Effector memory CD4-positive, alpha-beta T cell (primary cell): ENCODE results near the gene NME7.
A peak's percentile ranks its signal among the peaks of the same experiment; 100 is the strongest.

Experiments used
- DNase-seq, 3 donors: peaks; one replicate each; pipeline ENCODE4 v3.0.0-alpha.2; 2020
- H3K27ac ChIP-seq: 2 replicates; pipeline ENCODE4 v1.7.0; 2013; ENCODE audit warnings: mild to moderate bottlenecking, low read length, moderate library complexity; ENCODE audit not compliant: insufficient read depth, poor library complexity, severe bottlenecking
- H3K27me3 ChIP-seq: replicated peaks from 2 replicates; pipeline ENCODE4 v1.7.0; 2013; ENCODE audit warnings: mild to moderate bottlenecking, low read length; ENCODE audit not compliant: insufficient read depth, control insufficient read depth, poor library complexity, severe bottlenecking
- H3K36me3 ChIP-seq: 2 replicates; pipeline ENCODE4 v1.7.0; 2013; ENCODE audit warnings: mild to moderate bottlenecking, low read length, moderate library complexity; ENCODE audit not compliant: control insufficient read depth, insufficient read depth
- H3K4me1 ChIP-seq: 2 replicates; pipeline ENCODE4 v1.7.0; 2013; ENCODE audit warnings: low read length, mild to moderate bottlenecking; ENCODE audit not compliant: control insufficient read depth, insufficient read depth, poor library complexity, severe bottlenecking
- H3K4me3 ChIP-seq: 2 replicates; pipeline ENCODE4 v1.7.0; 2013; ENCODE audit warnings: low read length, low read depth, mild to moderate bottlenecking; ENCODE audit not compliant: insufficient read depth, poor library complexity, severe bottlenecking
- H3K9me3 ChIP-seq: 2 replicates; pipeline ENCODE4 v1.7.0; 2013; ENCODE audit warnings: mild to moderate bottlenecking, low read length, moderate library complexity; ENCODE audit not compliant: control insufficient read depth

NME7 gene

DNA sequence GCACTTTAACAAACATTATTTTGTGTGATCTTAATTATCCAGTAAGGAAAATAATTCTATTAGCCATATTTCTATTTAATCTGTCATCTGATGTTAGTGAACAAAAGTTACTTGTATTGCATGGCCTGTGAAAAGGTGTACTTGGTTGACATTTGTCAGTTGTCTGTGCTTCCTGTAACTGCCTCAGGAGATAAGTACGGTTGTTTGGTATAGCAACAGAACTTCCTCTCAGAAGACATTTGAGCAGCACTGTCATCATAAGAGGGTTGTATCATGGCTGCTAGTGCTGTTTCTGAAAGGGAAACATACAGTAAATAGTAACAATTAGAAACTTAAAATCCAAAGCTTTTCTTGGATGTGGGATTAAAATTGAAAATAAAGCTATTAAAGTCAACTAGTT, 3.8 kb upstream of the NME7 start:
- Histone ChIP-seq H3K27ac (no peak overlapping the region), H3K9me3 (no peaks in the 10 kb centered on the region), H3K4me3 (no peak overlapping the region), H3K4me1 (peaks cover 9% of the 10 kb centered on the region), H3K36me3 (peaks cover 15% of the 10 kb centered on the region), H3K27me3 (no peaks in the 10 kb centered on the region)
- DNase-seq: no peak

DNA sequence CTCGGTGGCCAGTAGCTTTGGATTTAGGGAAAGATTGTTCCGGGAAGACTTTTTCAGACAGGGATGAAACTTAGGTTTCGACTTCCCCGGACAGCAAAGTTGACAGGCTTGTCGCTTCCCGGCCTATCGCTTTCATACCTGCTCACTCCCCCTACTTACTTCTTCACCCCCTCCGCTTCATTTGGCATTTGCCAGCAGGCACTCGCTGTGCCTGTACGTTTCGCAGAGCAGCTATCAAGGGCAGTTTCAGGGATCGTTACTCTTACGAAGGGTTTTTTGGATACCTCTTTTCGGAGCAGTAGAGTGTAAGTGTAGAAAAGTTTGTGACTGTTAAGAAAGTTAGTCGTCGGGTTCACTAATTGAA, 791 bp upstream of the NME7 start:
- Histone ChIP-seq H3K9me3 (no peaks in the 10 kb centered on the region), H3K27me3 (no peaks in the 10 kb centered on the region), H3K4me3 (peak overlapping the region; percentile 80), H3K4me1 (peaks cover 9% of the 10 kb centered on the region), H3K36me3 (peaks cover 10% of the 10 kb centered on the region), H3K27ac (peak overlapping the region; percentile 94)
- peak; percentile 8 to 26 (median 15) for DNase-seq

DNA sequence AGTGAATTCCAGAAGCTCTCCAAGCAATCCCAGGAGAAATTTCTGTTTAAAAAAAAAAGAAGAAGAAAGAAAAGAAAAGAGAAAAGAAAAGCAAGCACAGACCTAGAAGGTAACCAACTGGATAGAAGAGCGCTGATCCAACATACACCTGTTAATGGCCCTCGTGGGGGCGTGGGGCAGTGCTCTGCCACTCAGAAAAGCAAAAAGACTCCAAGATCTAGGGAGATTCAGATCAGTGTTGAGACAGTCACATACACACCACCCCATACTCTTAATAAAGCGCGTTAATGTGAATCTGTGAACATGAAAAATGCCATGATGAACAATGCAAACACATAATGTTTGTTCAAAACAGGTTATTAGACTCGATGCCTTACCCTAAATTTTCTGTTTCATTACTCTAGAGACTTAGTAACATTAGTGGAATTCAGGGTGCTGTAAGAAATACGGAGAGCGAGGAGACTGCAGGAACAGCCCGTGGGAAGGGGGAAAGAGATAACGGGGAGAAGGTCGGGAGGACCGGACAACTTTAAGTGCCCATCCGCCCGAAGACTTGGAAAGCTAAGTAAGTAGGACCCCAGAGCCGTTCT, 406 bp downstream of the NME7 start:
- Histone ChIP-seq H3K4me3 (peak overlapping the region; percentile 80), H3K27ac (peak overlapping the region; percentile 94), H3K27me3 (no peaks in the 10 kb centered on the region), H3K4me1 (peaks cover 9% of the 10 kb centered on the region), H3K9me3 (no peaks in the 10 kb centered on the region), H3K36me3 (peaks cover 5% of the 10 kb centered on the region)
- no peak for DNase-seq

DNA sequence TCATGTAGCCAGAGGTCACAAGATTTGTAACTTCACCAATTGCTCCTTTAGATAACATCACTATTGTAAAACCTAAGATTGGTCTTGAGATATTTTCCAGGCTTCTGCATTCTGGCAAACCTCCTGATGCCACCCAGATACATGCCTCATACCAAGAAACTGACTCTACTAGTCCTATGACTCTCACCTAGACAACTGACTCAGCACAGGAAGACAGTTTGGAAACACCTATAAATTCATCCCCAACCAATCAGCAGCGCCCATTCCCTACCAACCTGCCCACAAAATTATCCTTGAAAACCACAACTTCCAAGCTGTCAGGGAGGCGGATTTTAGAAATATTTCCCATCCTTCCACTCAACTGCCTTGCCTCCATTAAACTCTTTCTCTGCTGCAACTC, 2.6 kb downstream of the NME7 start:
- H3K4me3 ChIP-seq: no peak overlapping the region
- no peak overlapping the region for H3K27ac ChIP-seq
- no peak for DNase-seq
- no peaks in the 10 kb centered on the region for H3K27me3 ChIP-seq
- peaks cover 9% of the 10 kb centered on the region for H3K4me1 ChIP-seq
- peaks cover 2% of the 10 kb centered on the region for H3K36me3 ChIP-seq
- no peaks in the 10 kb centered on the region for H3K9me3 ChIP-seq

DNA sequence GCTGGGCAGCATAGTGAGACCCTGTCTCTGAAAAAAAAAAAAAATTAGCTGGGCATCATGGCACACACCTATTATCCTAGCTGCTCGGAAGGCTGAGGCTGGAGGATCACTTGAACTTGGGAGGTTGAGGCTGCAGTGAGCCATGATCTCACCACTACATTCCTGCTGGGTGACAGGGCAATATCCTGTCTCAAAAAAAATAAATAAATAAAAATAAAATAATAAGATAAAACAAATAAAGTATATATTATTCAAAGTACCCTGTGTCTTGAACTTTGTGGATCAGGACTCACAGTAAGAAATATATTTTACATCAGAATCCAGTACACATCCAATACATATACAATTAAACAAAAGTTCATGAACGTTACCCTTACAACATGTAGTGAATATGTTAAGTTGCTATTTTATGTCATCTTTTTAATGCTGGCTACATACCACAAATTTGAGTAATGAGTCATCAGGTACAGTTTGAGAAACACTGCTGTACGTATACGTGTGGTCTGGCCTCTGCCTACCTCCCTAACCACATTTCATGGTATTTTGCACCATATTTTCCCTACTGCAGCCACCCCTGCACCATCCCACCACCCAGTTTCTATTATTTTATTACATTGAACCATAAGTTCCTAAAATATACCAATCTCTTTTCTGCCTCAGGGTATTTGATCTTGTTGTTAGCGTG, 4.4 kb downstream of the NME7 start:
- Histone ChIP-seq H3K36me3 (no peaks in the 10 kb centered on the region), H3K4me3 (no peak overlapping the region), H3K27me3 (no peaks in the 10 kb centered on the region), H3K27ac (no peak overlapping the region), H3K4me1 (peaks cover 9% of the 10 kb centered on the region), H3K9me3 (no peaks in the 10 kb centered on the region)
- no peak for DNase-seq

DNA sequence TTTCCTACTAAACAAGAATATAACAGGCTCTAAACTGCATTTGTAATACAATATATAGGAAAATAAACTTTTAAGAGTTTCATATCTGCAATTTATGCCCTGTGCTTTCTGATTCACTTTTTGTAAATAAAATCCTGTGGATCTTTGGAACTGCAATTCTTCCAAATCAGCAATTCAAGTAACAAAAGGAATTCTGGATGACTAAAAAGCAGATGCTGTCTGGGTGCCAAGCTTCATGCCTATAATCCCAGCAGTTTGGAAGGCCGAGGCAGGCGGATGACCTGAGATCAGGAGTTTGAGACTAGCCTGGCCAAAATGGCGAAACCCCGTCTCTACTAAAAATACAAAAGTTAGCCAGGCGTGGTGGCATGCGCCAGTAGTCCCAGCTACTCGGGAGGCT, 6.3 kb downstream of the NME7 start:
- DNase-seq: no peak
- H3K27ac ChIP-seq: no peak overlapping the region
- H3K4me1 ChIP-seq: no peaks in the 10 kb centered on the region
- H3K27me3 ChIP-seq: no peaks in the 10 kb centered on the region
- H3K4me3 ChIP-seq: no peak overlapping the region
- no peaks in the 10 kb centered on the region for H3K36me3 ChIP-seq
- no peaks in the 10 kb centered on the region for H3K9me3 ChIP-seq

DNA sequence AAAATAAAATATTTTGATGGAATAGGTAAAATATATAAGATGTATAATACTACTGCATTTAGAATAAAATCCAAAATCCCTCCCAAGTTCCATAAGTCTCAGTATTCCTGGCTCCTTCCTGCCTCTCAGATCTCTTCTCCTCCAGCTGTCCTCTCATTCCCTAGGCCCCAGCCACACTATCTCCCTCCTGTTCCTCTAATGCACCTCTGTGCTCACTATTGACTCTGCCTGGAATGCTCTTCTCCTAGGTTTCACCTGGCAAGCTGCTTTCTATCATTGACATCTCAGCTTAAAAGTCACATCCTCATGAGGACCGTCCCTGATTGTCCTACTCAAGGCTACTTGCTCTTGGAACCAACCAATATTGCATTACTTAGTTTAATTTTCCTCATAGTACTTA, 7.2 kb downstream of the NME7 start:
- H3K27ac ChIP-seq: no peak overlapping the region
- no peaks in the 10 kb centered on the region for H3K27me3 ChIP-seq
- H3K9me3 ChIP-seq: no peaks in the 10 kb centered on the region
- H3K4me1 ChIP-seq: no peaks in the 10 kb centered on the region
- no peaks in the 10 kb centered on the region for H3K36me3 ChIP-seq
- DNase-seq: no peak
- H3K4me3 ChIP-seq: no peak overlapping the region

DNA sequence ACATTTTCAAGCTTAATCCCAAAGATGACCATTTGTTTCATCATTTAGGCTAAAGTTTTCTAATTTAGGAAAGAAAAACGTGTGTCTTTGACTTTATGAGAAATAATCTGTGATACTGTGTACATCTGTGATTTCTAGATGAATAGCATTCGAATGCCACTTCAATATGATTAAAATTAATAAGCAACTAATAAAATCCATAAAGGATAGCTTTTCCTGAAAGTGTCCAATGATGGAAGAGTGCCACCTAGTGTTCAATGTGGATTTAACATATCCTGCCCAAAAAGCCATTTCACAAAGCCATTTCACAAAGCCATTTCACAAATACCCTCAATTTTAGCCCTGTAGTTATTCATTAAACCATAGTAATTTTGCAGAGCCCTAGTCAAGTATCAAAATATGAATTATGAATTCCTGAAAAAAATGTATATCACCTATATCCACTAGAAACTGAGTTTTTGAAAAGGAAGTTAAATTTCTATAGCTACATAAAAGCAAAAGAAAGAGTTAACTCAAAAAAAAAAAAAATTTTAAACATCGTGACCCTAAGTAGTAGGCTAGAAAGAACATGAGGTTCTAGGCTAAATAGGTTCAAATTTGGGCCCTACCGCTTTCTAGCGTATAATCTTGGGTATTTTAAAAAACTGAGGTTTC, 19.1 kb downstream of the NME7 start:
- no peaks in the 10 kb centered on the region for H3K36me3 ChIP-seq
- H3K9me3 ChIP-seq: no peaks in the 10 kb centered on the region
- peak in 1 of 3 donors; percentile 14 for DNase-seq
- no peak overlapping the region for H3K27ac ChIP-seq
- no peaks in the 10 kb centered on the region for H3K27me3 ChIP-seq
- no peak overlapping the region for H3K4me3 ChIP-seq
- H3K4me1 ChIP-seq: no peaks in the 10 kb centered on the region

DNA sequence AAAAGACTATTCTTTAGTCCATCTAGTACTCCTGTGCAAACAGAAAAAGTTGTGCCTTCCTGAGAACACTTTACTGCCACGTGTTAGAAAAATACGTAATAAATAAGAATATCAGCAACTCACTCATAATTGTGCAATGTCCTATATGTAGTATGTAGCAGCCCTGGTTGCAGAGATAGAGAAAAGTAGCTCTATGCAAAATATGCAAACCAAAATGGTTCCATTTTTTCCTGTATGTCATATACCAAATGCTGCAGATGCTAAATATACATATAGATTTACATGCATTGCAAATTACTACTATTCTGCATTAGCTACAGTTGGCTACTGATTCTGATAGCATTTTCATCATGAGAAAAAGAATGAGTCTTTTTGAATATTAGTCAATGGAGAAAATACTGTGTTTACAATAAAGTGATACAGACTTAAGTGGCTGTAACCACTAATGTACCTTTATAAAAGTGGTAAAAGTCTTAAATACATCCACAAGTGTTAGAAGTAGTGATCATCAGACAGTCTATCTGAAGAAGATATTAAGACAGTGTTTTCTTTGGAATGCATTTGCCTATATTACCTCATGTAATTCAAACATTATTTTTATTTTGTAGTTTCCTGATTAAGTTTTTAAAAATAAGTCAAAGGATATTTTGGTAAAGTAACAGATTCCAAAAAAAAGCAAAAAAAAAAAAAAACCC, 19.8 kb downstream of the NME7 start:
- no peak for DNase-seq
- Histone ChIP-seq H3K9me3 (no peaks in the 10 kb centered on the region), H3K27me3 (no peaks in the 10 kb centered on the region), H3K4me3 (no peak overlapping the region), H3K27ac (no peak overlapping the region), H3K36me3 (no peaks in the 10 kb centered on the region), H3K4me1 (no peaks in the 10 kb centered on the region)

DNA sequence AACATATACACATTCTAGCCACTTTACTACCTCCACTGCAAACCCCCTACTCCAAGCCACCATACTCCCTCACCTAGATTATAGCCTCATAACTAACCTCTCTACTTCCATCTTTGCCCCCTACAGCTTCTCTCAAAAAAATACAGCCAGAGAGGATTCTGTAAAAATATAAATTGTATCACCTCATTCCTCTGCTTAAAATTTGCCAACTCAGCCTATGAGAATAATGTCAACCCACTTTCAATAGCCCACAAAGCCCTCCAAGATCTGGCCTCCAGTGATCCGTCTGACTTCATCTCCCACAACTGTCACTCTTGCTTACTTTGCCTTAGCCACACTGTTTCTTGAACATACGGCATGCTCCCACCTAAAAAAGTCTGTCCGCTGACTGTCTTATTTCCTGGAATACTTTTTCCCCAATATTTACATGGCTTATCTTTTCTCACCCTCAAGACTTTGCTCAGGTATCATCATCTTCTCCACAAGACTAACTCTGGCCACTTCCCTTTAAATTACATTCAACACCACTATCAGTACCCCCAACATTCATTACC, 21.5 kb downstream of the NME7 start:
- Histone ChIP-seq H3K4me1 (no peaks in the 10 kb centered on the region), H3K27ac (no peak overlapping the region), H3K27me3 (no peaks in the 10 kb centered on the region), H3K4me3 (no peak overlapping the region), H3K9me3 (no peaks in the 10 kb centered on the region), H3K36me3 (no peaks in the 10 kb centered on the region)
- DNase-seq: no peak
